IPS-15b (cell line): ENCODE data around the gene CDKN1C.

Experiments used
- H3K27me3 ChIP-seq: one replicate; pipeline ENCODE4 v1.6.1; 2013; ENCODE audit warnings: low read length; ENCODE audit not compliant: control insufficient read depth, insufficient read depth
- H3K36me3 ChIP-seq: one replicate; pipeline ENCODE4 v1.6.1; 2013; ENCODE audit warnings: low read length; ENCODE audit not compliant: control insufficient read depth, insufficient read depth
- H3K4me1 ChIP-seq: one replicate; pipeline ENCODE4 v1.6.1; 2013; ENCODE audit warnings: mild to moderate bottlenecking, low read length; ENCODE audit not compliant: control insufficient read depth, insufficient read depth
- H3K4me3 ChIP-seq: one replicate; pipeline ENCODE4 v1.5.1; 2013; ENCODE audit warnings: low read depth, low read length
- H3K9ac ChIP-seq: one replicate; pipeline ENCODE4 v1.6.1; 2013; ENCODE audit warnings: low read depth, mild to moderate bottlenecking, low read length
- H3K9me3 ChIP-seq: one replicate; pipeline ENCODE4 v1.6.1; 2013; ENCODE audit warnings: mild to moderate bottlenecking, low read length; ENCODE audit not compliant: control insufficient read depth, insufficient read depth

Gene CDKN1C

DNA sequence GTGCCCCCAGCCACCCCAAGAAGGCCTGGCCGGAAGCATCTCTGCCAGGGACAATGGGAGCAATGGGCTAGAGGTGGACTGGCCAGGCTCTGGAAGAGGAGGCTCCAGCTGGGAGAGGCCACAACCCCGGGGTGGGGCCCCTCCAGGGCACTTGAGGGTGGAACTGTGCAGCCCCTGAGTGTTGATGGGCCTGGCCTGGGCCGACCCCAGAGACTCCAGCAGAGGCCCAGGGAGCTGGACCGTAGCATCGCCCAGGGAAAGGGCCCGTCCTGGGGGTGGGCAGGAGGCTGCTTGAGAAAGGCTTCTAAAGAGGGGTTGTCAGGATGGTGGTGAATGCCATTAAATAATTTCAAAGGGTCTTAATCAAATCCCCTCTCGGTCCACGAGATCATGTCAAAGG lies 30.4 kb downstream of the CDKN1C start:
- Histone ChIP-seq H3K27me3 (peaks cover 8% of the 10 kb centered on the region), H3K9me3 (no peaks in the 10 kb centered on the region), H3K4me3 (no peak overlapping the region), H3K9ac (no peak overlapping the region), H3K4me1 (no peaks in the 10 kb centered on the region), H3K36me3 (no peaks in the 10 kb centered on the region)

DNA sequence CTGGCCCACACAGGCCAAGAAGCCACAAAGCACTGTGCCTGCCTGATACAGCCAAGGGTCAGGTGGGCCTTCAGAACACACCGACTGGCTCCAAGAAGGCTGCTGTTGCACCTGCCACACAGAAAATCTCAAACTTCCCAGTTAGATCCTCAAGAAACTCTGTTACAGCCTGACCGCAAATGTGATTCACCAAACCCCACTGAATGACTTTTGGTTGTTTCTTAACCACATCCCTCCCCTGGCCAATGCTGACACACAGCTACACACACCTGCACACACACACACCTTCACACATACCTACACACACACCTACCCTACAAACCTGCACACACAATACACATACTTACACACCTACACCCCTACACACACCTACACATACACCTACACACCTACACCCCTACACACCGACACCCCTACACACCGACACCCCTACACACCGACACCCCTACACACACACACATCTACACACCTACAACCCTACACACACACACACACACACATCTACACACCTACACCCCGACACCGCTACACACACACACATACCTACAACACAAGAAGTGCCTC lies 31.5 kb downstream of the CDKN1C start:
- H3K4me3 ChIP-seq: no peak overlapping the region
- H3K36me3 ChIP-seq: no peaks in the 10 kb centered on the region
- H3K4me1 ChIP-seq: no peaks in the 10 kb centered on the region
- no peaks in the 10 kb centered on the region for H3K9me3 ChIP-seq
- no peak overlapping the region for H3K9ac ChIP-seq
- H3K27me3 ChIP-seq: peaks cover 5% of the 10 kb centered on the region

DNA sequence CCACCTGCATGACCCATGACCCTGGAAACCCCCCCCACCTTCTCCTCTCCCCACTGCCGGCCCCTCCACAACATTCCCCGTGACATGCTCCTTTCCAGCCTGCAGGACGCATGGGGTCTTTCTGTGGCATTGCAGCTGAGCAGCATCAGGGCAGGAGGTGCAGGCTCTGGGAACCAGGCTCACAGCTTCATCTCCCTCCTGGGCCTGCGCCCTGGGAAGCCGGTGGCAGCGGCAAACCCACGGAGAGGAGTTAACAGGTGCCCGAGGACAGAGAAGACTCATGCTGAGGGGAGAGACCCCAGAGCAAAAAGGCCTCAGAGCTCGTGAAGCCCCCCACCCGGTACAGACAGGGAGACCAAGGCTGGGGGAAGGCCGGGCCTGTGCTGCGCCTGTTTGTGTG lies 32.2 kb downstream of the CDKN1C start:
- no peak overlapping the region for H3K4me3 ChIP-seq
- no peaks in the 10 kb centered on the region for H3K36me3 ChIP-seq
- no peaks in the 10 kb centered on the region for H3K9me3 ChIP-seq
- peaks cover 5% of the 10 kb centered on the region for H3K27me3 ChIP-seq
- no peak overlapping the region for H3K9ac ChIP-seq
- no peaks in the 10 kb centered on the region for H3K4me1 ChIP-seq

DNA sequence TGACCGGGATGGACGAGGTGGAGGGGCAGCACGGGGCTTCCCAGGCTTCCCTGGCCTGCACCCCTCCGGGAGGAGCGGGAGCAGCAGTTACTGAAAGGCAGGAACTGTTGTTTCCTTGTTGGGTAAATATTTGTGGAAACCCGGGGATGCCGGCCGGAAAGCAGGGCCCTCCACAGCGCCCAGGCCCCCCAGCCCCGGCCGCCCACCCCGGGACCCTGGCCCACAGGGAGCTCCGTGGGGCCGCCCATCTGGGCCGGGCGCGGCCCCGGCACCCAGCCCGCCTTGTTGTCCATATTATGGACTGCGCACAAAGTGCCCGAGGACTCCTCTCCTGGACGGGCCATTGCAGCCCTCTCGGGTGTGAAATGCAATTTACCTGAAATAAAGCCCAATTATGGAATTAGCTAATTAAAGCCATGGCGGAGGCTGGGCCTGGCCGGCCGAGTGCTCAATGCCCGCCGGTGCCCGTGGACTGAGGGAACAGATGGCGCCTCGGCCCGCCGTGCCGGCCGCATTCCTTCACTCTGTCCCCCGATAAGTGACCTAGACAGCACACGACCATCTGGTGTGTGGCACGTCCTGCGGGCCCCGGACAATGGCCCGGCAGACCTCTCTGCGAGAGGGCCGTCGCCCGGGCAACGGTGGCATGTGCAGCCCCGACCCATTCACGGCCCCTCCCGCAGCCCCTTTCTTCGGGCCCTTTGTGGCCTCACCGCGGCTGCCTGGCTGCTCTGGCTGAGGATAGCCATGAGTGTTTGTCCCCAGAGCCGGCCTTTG lies 35.4 kb downstream of the CDKN1C start:
- no peak overlapping the region for H3K9ac ChIP-seq
- H3K9me3 ChIP-seq: no peaks in the 10 kb centered on the region
- H3K27me3 ChIP-seq: no peaks in the 10 kb centered on the region
- H3K4me3 ChIP-seq: no peak overlapping the region
- no peaks in the 10 kb centered on the region for H3K4me1 ChIP-seq
- H3K36me3 ChIP-seq: no peaks in the 10 kb centered on the region

DNA sequence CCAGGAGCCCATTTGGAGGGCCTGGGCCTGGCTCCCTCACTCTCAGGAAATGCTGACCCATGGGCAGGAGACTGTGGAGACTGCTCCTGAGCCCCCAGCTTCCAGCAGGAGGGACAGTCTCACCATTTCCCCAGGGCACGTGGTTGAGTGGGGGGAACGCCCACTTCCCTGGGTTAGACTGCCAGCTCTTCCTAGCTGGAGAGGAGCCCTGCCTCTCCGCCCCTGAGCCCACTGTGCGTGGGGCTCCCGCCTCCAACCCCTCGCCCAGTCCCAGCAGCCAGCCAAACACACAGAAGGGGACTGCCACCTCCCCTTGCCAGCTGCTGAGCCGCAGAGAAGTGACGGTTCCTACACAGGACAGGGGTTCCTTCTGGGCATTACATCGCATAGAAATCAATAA lies 37.1 kb downstream of the CDKN1C start:
- no peaks in the 10 kb centered on the region for H3K4me1 ChIP-seq
- H3K27me3 ChIP-seq: no peaks in the 10 kb centered on the region
- H3K9ac ChIP-seq: no peak overlapping the region

DNA sequence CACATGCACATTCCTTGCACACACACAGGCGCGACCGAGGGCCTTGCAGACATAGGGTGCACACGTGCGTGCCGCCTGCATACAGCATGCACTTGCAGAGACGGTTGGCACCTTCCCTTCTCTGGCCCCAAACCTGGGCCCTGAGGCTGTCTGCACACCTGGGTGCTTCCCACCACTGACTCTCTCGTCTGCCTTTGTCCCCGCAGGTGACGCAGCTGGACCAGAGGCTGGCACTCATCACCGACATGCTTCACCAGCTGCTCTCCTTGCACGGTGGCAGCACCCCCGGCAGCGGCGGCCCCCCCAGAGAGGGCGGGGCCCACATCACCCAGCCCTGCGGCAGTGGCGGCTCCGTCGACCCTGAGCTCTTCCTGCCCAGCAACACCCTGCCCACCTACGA lies 38.0 kb downstream of the CDKN1C start:
- Histone ChIP-seq H3K36me3 (no peaks in the 10 kb centered on the region), H3K4me1 (no peaks in the 10 kb centered on the region), H3K27me3 (no peaks in the 10 kb centered on the region), H3K9me3 (no peaks in the 10 kb centered on the region), H3K9ac (no peak overlapping the region), H3K4me3 (no peak overlapping the region)

More for the DNA sequence above, 37.1 kb downstream of the CDKN1C start:
- no peaks in the 10 kb centered on the region for H3K36me3 ChIP-seq
- H3K9me3 ChIP-seq: no peaks in the 10 kb centered on the region
- no peak overlapping the region for H3K4me3 ChIP-seq

DNA sequence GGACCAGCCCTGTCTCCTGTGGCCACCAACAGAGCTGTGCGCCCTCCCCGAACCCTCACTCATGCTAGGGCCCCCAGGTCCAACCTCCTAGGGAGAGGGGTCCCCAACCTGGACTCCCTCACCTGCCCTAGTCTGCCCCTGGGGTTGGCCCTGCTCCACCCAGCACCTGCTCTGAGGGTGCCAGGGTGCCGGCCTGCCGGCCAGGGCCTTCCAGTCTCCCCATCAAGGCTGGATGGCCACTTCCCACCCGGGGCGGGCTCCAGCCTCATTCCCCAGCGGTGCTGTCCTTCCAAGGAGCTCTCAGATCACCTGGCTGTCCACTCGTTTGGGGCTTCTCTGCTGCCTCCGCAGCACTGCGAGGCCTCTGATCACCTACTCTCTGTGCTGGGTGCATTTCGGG lies 39.1 kb downstream of the CDKN1C start:
- Histone ChIP-seq H3K27me3 (no peaks in the 10 kb centered on the region), H3K9me3 (no peaks in the 10 kb centered on the region), H3K4me1 (no peaks in the 10 kb centered on the region), H3K36me3 (no peaks in the 10 kb centered on the region), H3K9ac (no peak overlapping the region), H3K4me3 (no peak overlapping the region)

DNA sequence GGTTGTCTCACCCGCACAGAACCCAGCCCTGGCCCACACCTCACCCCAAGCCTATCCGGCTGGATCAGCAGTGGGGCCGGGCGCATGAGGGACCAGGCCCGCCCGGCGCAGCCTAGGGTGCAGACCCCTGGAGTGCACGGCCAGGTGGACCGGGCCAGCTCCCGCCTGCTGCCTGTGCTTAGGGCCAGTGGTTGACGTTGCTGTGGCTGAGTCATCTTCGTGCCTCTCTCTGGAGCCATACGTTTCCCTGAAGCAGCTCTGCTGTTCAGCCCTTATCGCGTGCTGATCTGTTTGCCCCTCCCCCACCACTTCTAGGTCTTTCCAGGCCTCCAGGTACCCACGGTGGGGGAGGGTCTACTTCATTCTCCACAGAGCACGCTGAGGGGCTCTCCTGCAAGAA lies 39.5 kb downstream of the CDKN1C start:
- Histone ChIP-seq H3K9ac (no peak overlapping the region), H3K36me3 (no peaks in the 10 kb centered on the region), H3K9me3 (no peaks in the 10 kb centered on the region), H3K27me3 (no peaks in the 10 kb centered on the region), H3K4me1 (no peaks in the 10 kb centered on the region), H3K4me3 (no peak overlapping the region)

DNA sequence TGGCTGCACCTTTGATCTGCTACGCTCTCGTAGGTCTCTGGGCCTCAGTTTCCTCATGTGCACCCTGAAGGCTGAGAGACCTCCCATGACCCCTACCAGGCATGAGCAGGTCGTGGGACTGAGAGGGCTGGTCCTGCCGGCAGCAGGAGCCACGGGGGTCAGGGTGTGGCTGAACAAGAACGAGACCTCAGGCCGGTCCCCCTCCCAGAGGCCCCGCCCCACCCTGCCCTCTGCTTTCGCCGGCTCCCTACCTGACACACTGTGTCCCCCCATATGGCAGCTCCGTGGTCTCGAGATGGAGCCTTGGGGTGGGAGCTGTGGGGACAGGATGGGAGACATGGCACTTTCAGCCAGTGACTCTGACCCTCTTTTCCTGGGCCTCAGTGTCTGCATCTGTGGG lies 40.6 kb downstream of the CDKN1C start:
- H3K9ac ChIP-seq: no peak overlapping the region

DNA sequence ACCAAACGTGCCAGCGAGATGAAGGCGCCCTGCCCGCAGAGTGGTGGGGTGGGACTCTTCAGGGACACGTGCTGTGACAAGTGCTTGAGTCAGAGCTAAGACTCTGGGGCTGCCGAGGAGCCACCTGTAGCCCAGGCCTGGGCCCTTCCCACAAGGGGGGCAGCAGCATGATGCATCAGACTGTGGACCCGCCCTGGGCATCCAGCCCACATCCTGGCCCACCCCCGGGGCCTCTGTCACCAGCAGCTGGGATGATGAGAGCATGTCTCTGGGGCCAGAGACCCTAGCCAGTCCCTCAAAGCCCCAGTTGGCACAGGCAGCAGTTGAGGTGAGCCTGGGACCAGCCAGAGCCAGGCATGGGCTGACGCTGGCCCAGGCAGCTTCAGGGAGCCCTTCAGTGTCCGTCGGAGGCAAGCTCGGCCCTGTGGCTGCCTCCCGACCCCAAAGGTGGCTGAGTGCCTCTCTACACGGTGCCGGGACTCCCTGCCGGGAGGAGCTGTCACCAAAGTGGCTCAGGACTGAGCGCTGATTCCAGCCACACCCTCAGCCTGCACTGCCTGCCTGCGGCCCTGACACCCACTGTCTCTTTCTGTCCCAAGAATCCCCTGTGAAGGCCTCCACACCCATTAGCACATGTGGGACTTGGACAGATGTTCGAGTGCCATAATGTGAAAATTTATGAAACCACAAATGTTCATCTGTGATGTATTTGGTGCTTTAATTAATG lies 41.3 kb downstream of the CDKN1C start:
- Histone ChIP-seq H3K4me1 (no peaks in the 10 kb centered on the region), H3K9me3 (no peaks in the 10 kb centered on the region), H3K4me3 (no peak overlapping the region), H3K36me3 (no peaks in the 10 kb centered on the region), H3K27me3 (no peaks in the 10 kb centered on the region), H3K9ac (no peak overlapping the region)

More for the DNA sequence above, 40.6 kb downstream of the CDKN1C start:
- H3K4me3 ChIP-seq: no peak overlapping the region
- H3K27me3 ChIP-seq: no peaks in the 10 kb centered on the region
- no peaks in the 10 kb centered on the region for H3K4me1 ChIP-seq
- H3K36me3 ChIP-seq: no peaks in the 10 kb centered on the region
- no peaks in the 10 kb centered on the region for H3K9me3 ChIP-seq

DNA sequence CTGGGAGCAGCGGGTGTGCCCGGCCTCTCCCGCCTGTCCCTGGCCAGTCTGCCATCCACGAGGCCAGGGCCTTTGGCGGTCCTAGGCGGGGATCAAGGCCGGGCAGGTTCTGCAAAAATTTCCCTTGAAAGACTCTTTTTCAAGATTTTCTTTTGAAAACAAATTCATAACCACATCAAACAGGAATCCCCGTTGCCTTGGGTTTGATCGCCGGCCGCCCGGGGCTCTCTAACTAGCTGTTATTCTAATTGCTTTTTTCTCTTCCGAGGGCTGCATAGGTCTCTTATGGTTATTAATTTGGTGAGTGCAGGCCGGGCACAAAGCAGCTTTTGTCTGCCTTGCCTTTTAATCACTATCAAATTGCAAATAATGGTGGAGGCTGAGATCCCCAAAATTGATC lies 42.0 kb downstream of the CDKN1C start:
- Histone ChIP-seq H3K4me1 (no peaks in the 10 kb centered on the region), H3K9ac (no peak overlapping the region), H3K36me3 (no peaks in the 10 kb centered on the region), H3K27me3 (no peaks in the 10 kb centered on the region), H3K4me3 (no peak overlapping the region), H3K9me3 (no peaks in the 10 kb centered on the region)

DNA sequence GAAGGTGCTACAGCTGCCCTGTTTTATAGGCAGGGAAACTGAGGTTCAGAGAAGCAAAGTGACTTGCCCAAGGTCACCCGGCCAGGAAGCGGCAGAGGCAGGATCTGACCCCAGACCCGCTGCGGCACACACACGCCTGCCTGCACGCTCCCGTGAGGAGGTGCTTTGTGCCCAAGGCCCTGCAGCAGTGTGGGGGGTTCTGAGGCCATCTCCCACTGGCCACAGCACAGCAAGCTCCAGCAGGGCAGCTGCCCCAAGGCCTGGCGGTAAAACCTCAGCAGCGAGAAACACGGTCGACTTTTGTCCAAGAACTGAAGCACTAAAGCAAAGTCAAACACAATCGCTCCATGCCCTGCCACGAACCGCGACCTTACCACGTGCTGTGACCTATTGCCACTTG lies 42.7 kb downstream of the CDKN1C start:
- Histone ChIP-seq H3K27me3 (no peaks in the 10 kb centered on the region), H3K36me3 (no peaks in the 10 kb centered on the region), H3K4me1 (no peaks in the 10 kb centered on the region), H3K9ac (no peak overlapping the region), H3K9me3 (no peaks in the 10 kb centered on the region), H3K4me3 (no peak overlapping the region)
